ENCODE data around the gene ADAMTSL5. TPM values are rescaled to one million over a fixed set of nuclear protein-coding genes. Genes with fewer than 3 reads are reported as not detected.

Gene ADAMTSL5
- total RNA-seq, 2 donors from 2014 or later = 2.2 to 7.3 TPM

- Histone ChIP-seq H3K27ac (no peak overlapping the region), H3K4me1 (no peaks in the 10 kb centered on the region), H3K9ac (ENCODE audit: low read depth in 2 of 2, low read length in 2 of 2) (no peak overlapping the region), H3K9me3 (no peaks in the 10 kb centered on the region), H3K4me3 (no peak overlapping the region), H3K36me3 (no peaks in the 10 kb centered on the region), H3K27me3 (no peaks in the 10 kb centered on the region)
- intact Hi-C loops (cut with DNase I) = no loop called here
- no peak for TF ChIP-seq CTCF (IDR thresholded peaks at IDR 0.05)
- no peak for DNase-seq
Measured at GRCh38 chr19:1555487-1556389, 42.9 kb upstream of the ADAMTSL5 start.

- Histone ChIP-seq H3K36me3 (no peaks in the 10 kb centered on the region), H3K27ac (no peak overlapping the region), H3K27me3 (no peaks in the 10 kb centered on the region), H3K9ac (ENCODE audit: low read depth in 2 of 2, low read length in 2 of 2) (no peak overlapping the region), H3K9me3 (no peaks in the 10 kb centered on the region), H3K4me1 (no peaks in the 10 kb centered on the region), H3K4me3 (no peak overlapping the region)
- no peak for TF ChIP-seq CTCF (IDR thresholded peaks at IDR 0.05)
- intact Hi-C loops (cut with DNase I) = no loop called here
- no peak for DNase-seq
Measured at GRCh38 chr19:1554968-1555367, 42.1 kb upstream of the ADAMTSL5 start.

GRCh38 chr19:1553415-1553814, 40.6 kb upstream of the ADAMTSL5 start:
- H3K4me1 ChIP-seq = no peaks in the 10 kb centered on the region
- no peak overlapping the region for H3K9ac ChIP-seq (ENCODE audit: low read depth in 2 of 2, low read length in 2 of 2)
- intact Hi-C loops (cut with DNase I) = no loop called here
- no peak overlapping the region for H3K4me3 ChIP-seq
- H3K36me3 ChIP-seq = no peaks in the 10 kb centered on the region
- H3K27ac ChIP-seq = no peak overlapping the region
- no peak for TF ChIP-seq CTCF (IDR thresholded peaks at IDR 0.05)
- no peaks in the 10 kb centered on the region for H3K9me3 ChIP-seq
- no peaks in the 10 kb centered on the region for H3K27me3 ChIP-seq
- DNase-seq = no peak

- intact Hi-C loops (cut with DNase I) = no loop called here
- H3K9ac ChIP-seq (ENCODE audit: low read depth in 2 of 2, low read length in 2 of 2) = no peak overlapping the region
- no peaks in the 10 kb centered on the region for H3K9me3 ChIP-seq
- no peaks in the 10 kb centered on the region for H3K27me3 ChIP-seq
- TF ChIP-seq CTCF (IDR thresholded peaks at IDR 0.05) = no peak
- no peak overlapping the region for H3K4me3 ChIP-seq
- no peak overlapping the region for H3K27ac ChIP-seq
- DNase-seq = no peak
- no peaks in the 10 kb centered on the region for H3K4me1 ChIP-seq
- H3K36me3 ChIP-seq = no peaks in the 10 kb centered on the region
Measured at GRCh38 chr19:1551068-1552040, 38.5 kb upstream of the ADAMTSL5 start.

GRCh38 chr19:1549332-1549945, 36.6 kb upstream of the ADAMTSL5 start:
- intact Hi-C loops (cut with DNase I) = no loop called here
- Histone ChIP-seq H3K4me1 (no peaks in the 10 kb centered on the region), H3K27me3 (no peaks in the 10 kb centered on the region), H3K36me3 (no peaks in the 10 kb centered on the region), H3K4me3 (no peak overlapping the region), H3K27ac (no peak overlapping the region), H3K9ac (ENCODE audit: low read depth in 2 of 2, low read length in 2 of 2) (no peak overlapping the region), H3K9me3 (no peaks in the 10 kb centered on the region)
- no peak for DNase-seq
- TF ChIP-seq CTCF (IDR thresholded peaks at IDR 0.05) = no peak

All from colonic mucosa (tissue), 4 donors.